GM21381 (cell line): ENCODE measurements around the gene PIEZO2.

Experiments used
- ATAC-seq: cut with Tn5 transposase; IDR thresholded peaks from one replicate; pipeline ENCODE4 v1.9.1; 2021; ENCODE audit warnings: mild to moderate bottlenecking, moderate library complexity; ENCODE audit not compliant: unreplicated experiment

PIEZO2 gene

GRCh38 chr18:10798727-10799550 is 350.4 kb downstream of the PIEZO2 start:
- ATAC-seq: no peak

- no peak for ATAC-seq
Observed at GRCh38 chr18:10797896-10798295, 351.5 kb downstream of the PIEZO2 start.

GRCh38 chr18:10794771-10795170 is 354.6 kb downstream of the PIEZO2 start:
- ATAC-seq: no peak

- no peak for ATAC-seq
Observed at GRCh38 chr18:10793730-10794370, 355.5 kb downstream of the PIEZO2 start.

- ATAC-seq: no peak
Observed at GRCh38 chr18:10792181-10792580, 357.2 kb downstream of the PIEZO2 start.

- no peak for ATAC-seq
Observed at GRCh38 chr18:10791169-10791831, 358.1 kb downstream of the PIEZO2 start.

GRCh38 chr18:10789180-10789579 is 360.2 kb downstream of the PIEZO2 start:
- ATAC-seq: no peak

- peak; percentile 96 for ATAC-seq
Observed at GRCh38 chr18:10787293-10787901, 362.0 kb downstream of the PIEZO2 start.

GRCh38 chr18:10785798-10786197 is 363.6 kb downstream of the PIEZO2 start:
- no peak for ATAC-seq

- no peak for ATAC-seq
Observed at GRCh38 chr18:10784596-10785202, 364.7 kb downstream of the PIEZO2 start.

- ATAC-seq: no peak
Observed at GRCh38 chr18:10783941-10784340, 365.4 kb downstream of the PIEZO2 start.

GRCh38 chr18:10776493-10776892 is 372.9 kb downstream of the PIEZO2 start:
- ATAC-seq: no peak

- ATAC-seq: no peak
Observed at GRCh38 chr18:10775026-10775425, 374.3 kb downstream of the PIEZO2 start.

GRCh38 chr18:10771053-10771709 is 378.2 kb downstream of the PIEZO2 start:
- ATAC-seq: no peak

- ATAC-seq: no peak
Observed at GRCh38 chr18:10770264-10770663, 379.1 kb downstream of the PIEZO2 start.

- ATAC-seq: no peak
Observed at GRCh38 chr18:10768221-10768620, 381.1 kb downstream of the PIEZO2 start.

- no peak for ATAC-seq
Observed at GRCh38 chr18:10767658-10768057, 381.7 kb downstream of the PIEZO2 start.

GRCh38 chr18:10760986-10761385 is 388.4 kb downstream of the PIEZO2 start:
- ATAC-seq: no peak

- ATAC-seq: no peak
Observed at GRCh38 chr18:10759241-10759640, 390.1 kb downstream of the PIEZO2 start.

- no peak for ATAC-seq
Observed at GRCh38 chr18:10757946-10758345, 391.4 kb downstream of the PIEZO2 start.
